Progenitor cell of endocrine pancreas (in vitro differentiated cells): ENCODE measurements around the gene PCGF5. TPM values are rescaled to one million over a fixed set of nuclear protein-coding genes. Genes with fewer than 3 reads are reported as not detected.

Source experiments
- DNase-seq: peaks from one replicate; pipeline ENCODE4 v3.0.0; 2021; ENCODE audit warnings: low spot score; ENCODE audit not compliant: unreplicated experiment
- H3K27ac Mint-ChIP-seq: 2 replicates; pipeline ENCODE4 v1.8.0; 2021; ENCODE audit warnings: mild to moderate bottlenecking, moderate library complexity, mixed read lengths
- H3K27me3 Mint-ChIP-seq: 2 replicates; pipeline ENCODE4 v1.8.0; 2021; ENCODE audit warnings: mixed read lengths
- H3K36me3 Mint-ChIP-seq: 2 replicates; pipeline ENCODE4 v1.8.0; 2022; ENCODE audit warnings: mixed read lengths; ENCODE audit not compliant: insufficient read depth
- H3K4me1 Mint-ChIP-seq: 2 replicates; pipeline ENCODE4 v1.8.0; 2021; ENCODE audit warnings: low read depth, mixed read lengths
- H3K4me3 Mint-ChIP-seq: 2 replicates; pipeline ENCODE4 v1.8.0; 2021; ENCODE audit warnings: low read depth, mild to moderate bottlenecking, moderate library complexity, mixed read lengths
- H3K9me3 Mint-ChIP-seq: 2 replicates; pipeline ENCODE4 v1.8.0; 2021; ENCODE audit warnings: low read depth, mixed read lengths
- total RNA-seq: library from RNA; stranded (reverse); gene quantifications from 2 replicates; pipeline ENCODE4 v1.2.1, GENCODE V29; 2021
- TF ChIP-seq, protein P1 (sequence below): fragments of 200-600 bp; sonication (generic); IDR thresholded peaks from one replicate; pipeline ENCODE4 v1.5.0; 2021; ENCODE audit warnings: antibody characterized with exemption, mild to moderate bottlenecking; ENCODE audit not compliant: unreplicated experiment

The PCGF5 gene
- total RNA-seq, 1 donor from 2014 or later: 19.2 TPM

DNA sequence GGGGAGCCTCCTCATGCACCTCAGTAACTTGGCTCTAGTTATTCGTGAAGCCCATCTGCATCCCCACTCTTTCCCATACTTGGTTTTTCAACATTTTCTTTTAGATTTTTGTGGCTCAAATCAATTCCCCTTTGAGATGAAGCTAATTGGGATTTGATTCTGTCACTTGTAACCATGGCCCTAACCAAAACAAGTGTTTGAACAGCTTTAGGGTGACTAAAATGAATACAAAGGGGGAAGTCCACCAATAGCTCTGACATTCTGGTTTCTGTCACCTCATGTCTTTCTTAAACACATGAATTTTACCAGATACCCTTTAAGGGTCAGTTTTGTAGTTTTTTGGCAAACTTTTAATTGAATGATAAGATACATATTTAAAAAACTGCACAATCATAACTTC is 87.0 kb downstream of the PCGF5 start:
- H3K9me3 Mint-ChIP-seq: no peaks in the 10 kb centered on the region
- TF ChIP-seq, protein P1, sequence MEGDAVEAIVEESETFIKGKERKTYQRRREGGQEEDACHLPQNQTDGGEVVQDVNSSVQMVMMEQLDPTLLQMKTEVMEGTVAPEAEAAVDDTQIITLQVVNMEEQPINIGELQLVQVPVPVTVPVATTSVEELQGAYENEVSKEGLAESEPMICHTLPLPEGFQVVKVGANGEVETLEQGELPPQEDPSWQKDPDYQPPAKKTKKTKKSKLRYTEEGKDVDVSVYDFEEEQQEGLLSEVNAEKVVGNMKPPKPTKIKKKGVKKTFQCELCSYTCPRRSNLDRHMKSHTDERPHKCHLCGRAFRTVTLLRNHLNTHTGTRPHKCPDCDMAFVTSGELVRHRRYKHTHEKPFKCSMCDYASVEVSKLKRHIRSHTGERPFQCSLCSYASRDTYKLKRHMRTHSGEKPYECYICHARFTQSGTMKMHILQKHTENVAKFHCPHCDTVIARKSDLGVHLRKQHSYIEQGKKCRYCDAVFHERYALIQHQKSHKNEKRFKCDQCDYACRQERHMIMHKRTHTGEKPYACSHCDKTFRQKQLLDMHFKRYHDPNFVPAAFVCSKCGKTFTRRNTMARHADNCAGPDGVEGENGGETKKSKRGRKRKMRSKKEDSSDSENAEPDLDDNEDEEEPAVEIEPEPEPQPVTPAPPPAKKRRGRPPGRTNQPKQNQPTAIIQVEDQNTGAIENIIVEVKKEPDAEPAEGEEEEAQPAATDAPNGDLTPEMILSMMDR: no peak
- no peak for DNase-seq
- H3K4me3 Mint-ChIP-seq: no peak overlapping the region
- H3K27me3 Mint-ChIP-seq: peaks cover 8% of the 10 kb centered on the region
- H3K27ac Mint-ChIP-seq: no peak overlapping the region
- H3K36me3 Mint-ChIP-seq: no peaks in the 10 kb centered on the region
- no peaks in the 10 kb centered on the region for H3K4me1 Mint-ChIP-seq

DNA sequence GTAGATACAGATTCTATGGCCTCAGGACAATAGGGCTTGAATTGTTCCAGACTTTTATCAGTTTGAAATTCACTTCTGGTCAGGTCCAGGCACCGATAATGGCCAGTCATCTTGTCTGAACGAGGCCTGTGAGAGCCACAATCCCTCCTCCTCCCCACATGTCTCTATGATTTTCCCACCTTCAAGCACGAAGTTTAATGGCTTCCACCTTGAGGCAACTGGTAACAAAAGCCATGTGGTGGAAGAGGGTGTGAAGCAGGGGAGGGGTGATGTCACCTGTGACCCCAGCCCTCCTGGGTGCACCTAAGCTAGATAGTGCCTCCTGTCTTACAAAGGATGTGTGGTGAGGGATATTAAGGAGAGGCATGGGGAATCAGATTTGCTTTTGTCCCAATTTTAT is 89.2 kb downstream of the PCGF5 start:
- Mint-ChIP-seq H3K4me1 (no peaks in the 10 kb centered on the region), H3K36me3 (no peaks in the 10 kb centered on the region), H3K27ac (no peak overlapping the region)

DNA sequence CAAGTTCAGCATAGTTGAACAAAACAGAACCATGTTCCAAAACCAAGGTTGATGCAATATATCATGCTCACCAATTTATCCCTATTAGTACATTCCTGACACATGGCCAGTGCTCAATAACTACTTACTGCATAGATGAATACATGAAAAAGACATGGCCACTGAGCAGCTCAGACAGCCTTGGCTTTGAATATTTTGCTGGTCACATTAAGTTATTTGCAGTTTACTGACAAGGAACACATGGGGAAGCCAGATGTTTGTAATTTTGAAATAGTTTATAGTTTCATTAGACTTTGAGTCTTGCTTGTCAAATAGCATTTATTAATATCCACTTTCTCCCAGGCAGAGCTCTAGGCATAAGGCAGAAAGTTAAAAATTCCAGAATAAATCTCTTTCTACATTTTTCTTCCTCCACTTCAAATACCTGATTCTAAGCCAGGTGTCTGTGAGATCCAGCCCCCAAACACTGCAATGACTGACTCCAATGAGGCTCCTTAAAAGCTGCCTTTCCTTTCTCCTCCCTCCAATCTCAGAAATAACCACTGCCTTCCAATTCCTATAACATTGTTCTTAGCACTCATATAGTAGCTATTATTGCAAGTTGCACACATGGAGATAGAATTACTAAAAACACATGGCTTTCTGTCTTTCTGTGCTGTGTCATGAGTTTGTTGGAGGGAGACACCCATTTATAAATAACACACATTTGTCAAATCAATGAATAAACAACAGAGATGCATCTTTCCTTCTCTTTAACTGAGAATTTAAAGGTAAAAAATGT is 91.3 kb downstream of the PCGF5 start:
- no peak overlapping the region for H3K27ac Mint-ChIP-seq
- DNase-seq: no peak
- TF ChIP-seq, protein P1: no peak
- H3K4me3 Mint-ChIP-seq: no peak overlapping the region
- H3K9me3 Mint-ChIP-seq: no peaks in the 10 kb centered on the region
- no peaks in the 10 kb centered on the region for H3K4me1 Mint-ChIP-seq
- H3K36me3 Mint-ChIP-seq: no peaks in the 10 kb centered on the region
- H3K27me3 Mint-ChIP-seq: peaks cover 8% of the 10 kb centered on the region

More for the DNA sequence above, 89.2 kb downstream of the PCGF5 start:
- no peaks in the 10 kb centered on the region for H3K9me3 Mint-ChIP-seq
- H3K4me3 Mint-ChIP-seq: no peak overlapping the region
- peaks cover 8% of the 10 kb centered on the region for H3K27me3 Mint-ChIP-seq
- DNase-seq: no peak
- TF ChIP-seq, protein P1: no peak

DNA sequence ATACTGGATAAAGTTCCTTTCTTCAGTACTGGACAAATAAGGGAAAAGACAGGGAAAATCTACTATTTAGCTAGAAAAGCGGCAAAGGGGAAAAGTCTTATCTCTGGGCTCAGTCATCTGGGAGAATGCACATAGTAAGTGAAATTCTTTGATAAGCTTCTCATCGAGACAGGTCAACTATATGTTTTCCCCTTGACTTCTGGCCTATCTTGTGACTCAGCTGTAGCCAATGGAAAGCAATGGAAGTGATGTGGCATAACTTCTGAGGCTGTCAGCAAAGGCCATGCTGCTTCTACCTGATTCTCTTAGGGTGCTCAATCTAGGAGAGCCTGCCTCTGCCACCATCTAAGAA is 91.9 kb downstream of the PCGF5 start:
- Mint-ChIP-seq H3K4me3 (no peak overlapping the region), H3K9me3 (no peaks in the 10 kb centered on the region), H3K27me3 (peaks cover 8% of the 10 kb centered on the region), H3K36me3 (no peaks in the 10 kb centered on the region), H3K4me1 (no peaks in the 10 kb centered on the region), H3K27ac (no peak overlapping the region)
- no peak for DNase-seq
- TF ChIP-seq, protein P1: no peak

DNA sequence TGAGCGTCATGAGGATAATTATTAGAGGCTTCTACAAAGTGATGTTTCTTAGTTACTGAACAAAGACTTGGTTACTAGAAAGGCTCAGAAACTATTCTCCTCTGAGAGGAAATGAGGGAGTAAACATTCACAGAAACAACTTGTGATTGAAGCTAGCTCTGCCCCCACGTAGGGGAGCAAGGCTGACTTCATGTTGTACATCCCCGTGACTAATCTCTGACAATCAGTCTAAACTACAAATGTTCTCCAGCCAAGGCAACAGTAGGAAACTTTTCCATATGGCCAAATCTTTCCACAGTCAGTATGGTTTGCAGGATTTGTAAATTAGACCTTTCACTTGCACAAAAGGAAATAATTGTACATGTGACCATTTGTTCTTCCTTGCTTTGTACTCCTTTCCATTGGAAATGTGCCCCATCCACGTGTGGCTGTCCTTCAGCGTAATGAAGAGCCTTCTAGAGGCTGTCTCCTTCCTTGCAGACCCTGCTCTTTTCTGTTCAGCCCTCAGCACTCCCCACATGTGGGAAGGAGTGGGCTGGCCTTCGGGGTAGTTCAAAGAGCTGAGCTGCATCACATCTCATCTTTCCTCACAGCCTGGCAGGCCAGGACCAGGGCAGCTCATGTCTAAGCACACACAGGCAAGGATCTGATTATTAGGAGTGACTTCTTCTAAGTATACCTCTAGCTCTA is 93.5 kb downstream of the PCGF5 start:
- H3K36me3 Mint-ChIP-seq: no peaks in the 10 kb centered on the region
- no peaks in the 10 kb centered on the region for H3K4me1 Mint-ChIP-seq
- no peak for DNase-seq
- TF ChIP-seq, protein P1: no peak
- H3K27ac Mint-ChIP-seq: no peak overlapping the region
- no peak overlapping the region for H3K4me3 Mint-ChIP-seq
- no peaks in the 10 kb centered on the region for H3K9me3 Mint-ChIP-seq
- peaks cover 7% of the 10 kb centered on the region for H3K27me3 Mint-ChIP-seq
